Omental fat pad (tissue), 4 donors: ENCODE measurements around the gene INPP5A. TPM values are rescaled to one million over a fixed set of nuclear protein-coding genes. Genes with fewer than 3 reads are reported as not detected.

Experiments used
- ATAC-seq: fragments of 150-250 bp; one replicate; pipeline ENCODE4 v1.9.1; 2016; ENCODE audit warnings: mild to moderate bottlenecking, moderate library complexity; ENCODE audit not compliant: low FRiP score
- DNase-seq: peaks from one replicate; pipeline ENCODE4 v3.0.0-alpha.2; 2019; ENCODE audit warnings: low spot score
- total RNA-seq, 4 donors: library from RNA; depleted of rRNA; stranded (reverse); fragments of >200 nt; gene quantifications; one replicate each; pipeline ENCODE4 v1.1.0, GENCODE V29; 2016
- TF ChIP-seq, protein P1 (sequence below), 3 donors: fragments of 450-650 bp; IDR thresholded peaks; one replicate each; pipeline ENCODE4 v1.5.1; 2016 to 2017; ENCODE audit warnings: antibody characterized with exemption in 3 of 3, mild to moderate bottlenecking in 3 of 3, moderate library complexity in 2 of 3

The INPP5A gene
- total RNA-seq, 4 donors from 2014 or later: 34.1 to 49.3 (median 43.3) TPM

DNA sequence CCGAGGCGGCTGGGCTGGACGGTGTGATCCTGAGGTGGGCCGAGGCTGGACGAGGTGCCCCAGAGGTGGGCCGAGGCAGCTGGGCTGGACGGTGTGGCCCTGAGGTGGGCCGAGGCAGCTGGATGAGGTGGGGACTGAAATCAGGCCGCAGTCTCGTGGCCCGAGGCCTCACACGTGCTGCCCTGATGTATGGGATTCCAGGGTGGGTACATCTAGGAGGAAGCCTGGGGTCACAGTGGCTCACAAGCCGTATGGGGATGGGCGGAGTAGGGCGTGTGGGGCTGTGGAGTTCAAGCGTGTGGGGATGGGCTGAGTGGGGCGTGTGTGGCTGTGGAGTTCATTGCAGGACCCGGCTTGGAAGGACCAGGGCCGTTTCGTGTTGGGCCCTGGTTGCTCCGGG, 260.8 kb downstream of the INPP5A start:
- TF ChIP-seq, protein P1, sequence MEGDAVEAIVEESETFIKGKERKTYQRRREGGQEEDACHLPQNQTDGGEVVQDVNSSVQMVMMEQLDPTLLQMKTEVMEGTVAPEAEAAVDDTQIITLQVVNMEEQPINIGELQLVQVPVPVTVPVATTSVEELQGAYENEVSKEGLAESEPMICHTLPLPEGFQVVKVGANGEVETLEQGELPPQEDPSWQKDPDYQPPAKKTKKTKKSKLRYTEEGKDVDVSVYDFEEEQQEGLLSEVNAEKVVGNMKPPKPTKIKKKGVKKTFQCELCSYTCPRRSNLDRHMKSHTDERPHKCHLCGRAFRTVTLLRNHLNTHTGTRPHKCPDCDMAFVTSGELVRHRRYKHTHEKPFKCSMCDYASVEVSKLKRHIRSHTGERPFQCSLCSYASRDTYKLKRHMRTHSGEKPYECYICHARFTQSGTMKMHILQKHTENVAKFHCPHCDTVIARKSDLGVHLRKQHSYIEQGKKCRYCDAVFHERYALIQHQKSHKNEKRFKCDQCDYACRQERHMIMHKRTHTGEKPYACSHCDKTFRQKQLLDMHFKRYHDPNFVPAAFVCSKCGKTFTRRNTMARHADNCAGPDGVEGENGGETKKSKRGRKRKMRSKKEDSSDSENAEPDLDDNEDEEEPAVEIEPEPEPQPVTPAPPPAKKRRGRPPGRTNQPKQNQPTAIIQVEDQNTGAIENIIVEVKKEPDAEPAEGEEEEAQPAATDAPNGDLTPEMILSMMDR (IDR thresholded peaks at IDR 0.05): no peak
- ATAC-seq: no peak
- no peak for DNase-seq

DNA sequence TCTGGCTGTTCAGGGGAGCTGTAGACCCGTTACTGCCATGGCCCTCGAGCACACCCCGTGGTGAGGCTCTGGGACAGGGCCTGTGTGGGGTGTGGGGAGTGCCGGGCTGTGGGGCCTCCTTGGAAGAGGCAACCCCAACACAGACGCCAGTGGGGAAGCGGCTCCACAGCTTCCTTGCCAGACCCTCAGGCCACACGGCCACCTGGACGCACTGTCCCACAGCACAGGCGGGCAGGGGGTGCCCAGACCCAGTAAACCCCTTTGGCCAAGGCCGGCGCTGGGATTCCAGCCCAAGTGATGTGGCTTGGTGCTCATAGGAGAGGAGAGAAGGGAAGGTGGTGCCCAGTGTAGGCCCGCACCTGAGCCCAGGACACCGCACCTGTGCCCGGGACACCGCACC, 261.3 kb downstream of the INPP5A start:
- ATAC-seq (no peak), DNase-seq (no peak)
- TF ChIP-seq, protein P1 (IDR thresholded peaks at IDR 0.05): no peak

DNA sequence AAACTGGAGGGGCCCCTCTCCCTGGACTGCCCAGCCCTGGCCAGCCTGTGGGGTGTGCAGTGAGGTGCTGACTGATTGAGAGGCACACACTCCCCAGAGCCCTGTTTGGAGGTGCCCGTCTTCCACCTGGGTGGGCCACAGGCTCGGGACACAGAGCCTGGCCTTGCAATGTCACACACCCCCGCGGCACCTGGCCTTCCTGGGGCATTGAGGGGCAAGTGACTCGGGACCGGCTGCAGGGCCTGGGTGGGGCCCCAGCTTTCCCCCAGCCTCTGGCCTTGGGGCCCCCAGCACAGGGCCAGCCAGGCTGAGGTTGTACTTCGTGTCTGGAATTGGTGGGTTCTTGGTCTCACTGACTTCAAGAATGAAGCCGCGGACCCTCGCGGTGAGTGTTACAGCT, 262.3 kb downstream of the INPP5A start:
- ATAC-seq (no peak), DNase-seq (no peak)
- TF ChIP-seq, protein P1 (IDR thresholded peaks at IDR 0.05): no peak

DNA sequence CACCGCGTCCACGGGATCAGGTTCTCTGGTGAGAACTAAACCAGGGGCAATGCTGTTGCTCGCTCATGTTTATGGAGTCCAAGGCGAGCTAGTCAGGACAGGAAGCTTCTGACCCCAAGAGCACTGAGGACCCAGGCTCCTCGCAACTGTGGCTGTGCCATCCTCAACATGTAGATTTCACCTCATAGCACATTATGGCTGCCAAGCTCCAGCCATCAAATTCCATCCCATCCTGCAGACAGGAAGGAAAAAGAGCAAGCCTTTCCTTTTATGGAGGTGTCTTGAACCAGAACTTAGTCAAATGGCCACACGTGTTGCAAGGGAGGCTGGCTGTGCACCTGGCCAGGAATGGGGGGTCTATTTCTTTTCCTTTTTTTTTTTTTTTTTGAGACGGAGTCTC, 264.5 kb downstream of the INPP5A start:
- no peak for DNase-seq
- TF ChIP-seq, protein P1 (IDR thresholded peaks at IDR 0.05): no peak
- no peak for ATAC-seq

DNA sequence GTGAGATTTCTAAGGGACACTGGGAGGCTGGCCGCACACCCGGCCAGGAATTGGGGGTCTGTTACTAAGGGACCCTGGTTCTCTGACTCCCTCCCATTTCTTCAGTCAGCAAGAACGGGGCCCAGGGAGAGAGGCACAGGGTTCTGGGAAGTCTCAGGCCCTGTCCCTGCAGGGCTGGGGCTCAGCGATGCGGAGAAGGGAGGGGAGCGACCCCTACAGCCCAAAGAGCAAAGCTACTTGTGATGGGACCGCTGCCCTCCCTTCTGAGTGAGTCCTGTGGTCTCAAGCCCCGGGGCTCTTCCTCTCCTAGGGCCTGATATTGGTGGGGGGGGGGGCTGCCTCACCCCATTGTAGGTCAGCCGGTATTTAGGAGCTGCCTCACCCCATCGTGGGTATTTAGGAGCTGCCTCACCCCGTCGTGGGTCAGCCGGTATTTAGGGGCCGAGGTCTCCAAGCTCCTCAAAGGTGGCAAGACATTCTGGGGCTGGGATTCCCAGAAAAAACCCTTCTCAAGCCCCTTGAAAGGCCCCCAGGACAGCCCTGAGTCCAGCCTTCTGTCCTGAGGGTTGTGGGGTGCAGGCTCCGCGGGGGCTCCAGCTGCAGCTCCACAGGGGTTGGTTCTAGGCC, 265.2 kb downstream of the INPP5A start:
- DNase-seq (no peak), ATAC-seq (no peak)
- TF ChIP-seq, protein P1 (IDR thresholded peaks at IDR 0.05): no peak

DNA sequence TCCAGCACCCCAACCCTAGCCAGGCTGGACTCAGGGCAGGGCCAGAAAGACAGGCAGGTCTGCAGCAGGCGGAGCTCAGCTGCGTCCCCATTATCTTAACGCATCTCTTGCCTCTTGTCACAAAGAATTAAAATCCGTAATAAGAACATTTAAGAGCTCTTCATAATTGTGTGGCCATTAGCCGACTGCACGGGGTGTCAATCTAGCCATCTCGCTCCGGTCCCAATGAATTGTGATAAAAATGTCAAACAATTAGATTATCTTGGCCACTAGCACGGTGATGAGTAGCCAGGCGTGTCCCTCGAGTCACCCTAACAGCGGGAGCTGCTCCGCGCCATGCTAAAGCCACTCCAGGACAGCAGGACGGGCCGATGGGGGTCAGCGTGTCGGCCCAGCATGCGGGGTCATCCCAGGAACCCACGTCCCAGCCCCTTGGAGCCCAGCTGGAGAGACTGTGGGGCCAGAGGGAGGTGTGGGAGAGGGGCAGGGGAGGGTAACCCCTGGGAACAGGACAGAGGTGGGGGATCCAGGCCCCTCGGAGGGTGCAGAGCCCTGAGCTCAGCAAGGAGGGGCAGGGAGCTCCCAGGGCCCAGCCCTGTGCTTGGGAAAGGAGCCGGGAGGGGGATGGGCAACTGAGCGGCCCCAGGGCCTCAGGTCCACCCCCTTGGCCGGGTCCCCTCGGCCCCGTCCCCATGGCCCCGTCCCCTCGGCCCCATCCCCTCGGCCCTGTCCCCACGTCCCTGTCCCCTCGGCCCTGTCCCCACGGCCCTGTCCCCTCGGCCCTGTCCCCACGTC, 266.0 kb downstream of the INPP5A start:
- TF ChIP-seq, protein P1 (IDR thresholded peaks at IDR 0.05): no peak
- ATAC-seq (no peak), DNase-seq (no peak)

DNA sequence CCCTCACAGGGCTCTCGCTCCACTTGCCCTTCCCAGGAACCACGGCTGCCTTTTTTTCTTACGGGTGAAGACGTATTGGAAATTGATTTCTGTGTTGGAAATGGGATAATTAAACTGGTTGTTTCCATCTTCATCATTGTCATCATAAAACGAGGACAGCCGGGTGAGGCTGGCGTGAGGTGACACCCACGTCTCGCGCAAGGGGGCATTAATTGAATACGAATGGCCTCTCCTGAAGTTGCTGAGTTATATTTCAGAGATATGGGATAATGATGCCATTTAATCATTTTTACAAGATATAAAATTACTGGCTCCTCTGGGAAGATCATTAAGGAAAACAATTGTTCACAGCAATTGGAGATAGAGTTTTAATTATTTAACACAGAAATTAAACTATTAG, 266.7 kb downstream of the INPP5A start:
- DNase-seq (no peak), ATAC-seq (no peak)
- TF ChIP-seq, protein P1 (IDR thresholded peaks at IDR 0.05): no peak
